Small intestine (tissue), 7 donors: ENCODE results near the gene AKAP9. TPM values are rescaled to one million over a fixed set of nuclear protein-coding genes. Genes with fewer than 3 reads are reported as not detected.
A peak's percentile ranks its signal among the peaks of the same experiment; 100 is the strongest.
"Not testable (repeated sequence)": the region's sequence is repeated elsewhere in the genome, so short reads cannot be mapped to it uniquely, and the experiment has no call there.

Experiments used
- DNase-seq, 2 donors: peaks; one replicate each; pipeline versions ENCODE4 v3.0.0 to v3.0.0-alpha.2; 2013
- FAIRE-seq: peaks from 2 replicates; lab custom pipeline; 2012; peaks lifted over from hg19 to GRCh38; lab: Jason Lieb, UNC
- H3K27ac ChIP-seq, 3 donors: one replicate each; pipeline ENCODE4 v1.5.1; 2013; ENCODE audit warnings: low read length in 2 of 3, mild to moderate bottlenecking in 2 of 3, control low read depth in 1 of 3, inconsistent platforms in 1 of 3, low read depth in 1 of 3, moderate library complexity in 1 of 3
- H3K27me3 ChIP-seq, 3 donors: one replicate each; pipeline ENCODE4 v1.6.1; 2013; ENCODE audit warnings: low read length in 3 of 3, inconsistent platforms in 1 of 3; ENCODE audit not compliant: control insufficient read depth in 3 of 3, insufficient read depth in 3 of 3
- H3K36me3 ChIP-seq, 3 donors: one replicate each; pipeline ENCODE4 v1.6.1; 2013; ENCODE audit warnings: low read length in 3 of 3, inconsistent platforms in 1 of 3, low read depth in 1 of 3, mild to moderate bottlenecking in 1 of 3, moderate library complexity in 1 of 3; ENCODE audit not compliant: control insufficient read depth in 3 of 3, insufficient read depth in 2 of 3
- H3K4me1 ChIP-seq, 3 donors: one replicate each; pipeline ENCODE4 v1.6.1; 2013; ENCODE audit warnings: low read length in 2 of 3, inconsistent platforms in 1 of 3, low read depth in 1 of 3, mild to moderate bottlenecking in 1 of 3, moderate library complexity in 1 of 3; ENCODE audit not compliant: control insufficient read depth in 3 of 3, insufficient read depth in 2 of 3
- H3K4me3 ChIP-seq, 3 donors: one replicate each; pipeline ENCODE4 v1.5.1; 2013; ENCODE audit warnings: low read length in 3 of 3, control low read depth in 1 of 3, inconsistent platforms in 1 of 3, low read depth in 1 of 3, mild to moderate bottlenecking in 1 of 3, moderate library complexity in 1 of 3
- H3K9me3 ChIP-seq, 2 donors: one replicate each; pipeline ENCODE4 v1.6.1; 2013; ENCODE audit warnings: low read depth in 1 of 2, low read length in 1 of 2; ENCODE audit not compliant: control insufficient read depth in 2 of 2, insufficient read depth in 1 of 2
- WGBS, 3 donors: extraction: QIAGEN DNeasy Blood & Tissue Kit; methylation state at CpG; one replicate each; pipeline ENCODE4 v1.1.7; 2013; 5-methylcytosine and 5-hydroxymethylcytosine counted together
- polyA plus RNA-seq, 4 donors: library from polyadenylated mRNA; stranded (reverse) in 3 of 4; unstranded in 1 of 4; fragments of 200-250 nt in 3 of 4; fragments of 120-200 nt in 1 of 4; gene quantifications; one replicate each; pipeline versions ENCODE4 v1.2.1 to v1.2.3, GENCODE V29; 2013
- donor health status: healthy with polysubstance abuse.
- donor health status: control.
- donor health status: control.
- donor health status: Bipolar disorder and iron deficiency.
- donor health status: healthy.

Gene AKAP9
- polyA plus RNA-seq, 4 donors, result 22.1 to 118 (median 60.1) TPM

- H3K4me1 ChIP-seq, FAIRE-seq, H3K27ac ChIP-seq, DNase-seq, H3K9me3 ChIP-seq, H3K27me3 ChIP-seq, H3K4me3 ChIP-seq, H3K36me3 ChIP-seq: not testable (repeated sequence)
- WGBS, 3 donors, result 93 to 94% (median 93%) methylated on average over 46 to 50 of the region's 50 CpGs
Observed at GRCh38 chr7:92143192-92143880, 202.7 kb downstream of the AKAP9 start.

GRCh38 chr7:92149736-92150239 is 209.1 kb downstream of the AKAP9 start:
- Histone ChIP-seq H3K9me3 (no peaks in the 10 kb centered on the region), H3K27ac (no peak overlapping the region), H3K4me1 (no peaks in the 10 kb centered on the region), H3K27me3 (no peaks in the 10 kb centered on the region), H3K4me3 (no peak overlapping the region), H3K36me3 (no peaks in the 10 kb centered on the region)
- DNase-seq (no peak), FAIRE-seq (no peak)
- 90 to 92% (median 92%) methylated on average over 5 of the region's 5 CpGs for WGBS, 3 donors

GRCh38 chr7:92150450-92151017 is 209.9 kb downstream of the AKAP9 start:
- DNase-seq, result no peak
- Histone ChIP-seq H3K27me3 (no peaks in the 10 kb centered on the region), H3K4me1 (no peaks in the 10 kb centered on the region), H3K27ac (no peak overlapping the region), H3K4me3 (no peak overlapping the region), H3K9me3 (no peaks in the 10 kb centered on the region), H3K36me3 (no peaks in the 10 kb centered on the region)
- WGBS, 3 donors, result 65 to 100% (median 78%) methylated on average over 1 of the region's 1 CpG
- FAIRE-seq, result no peak

GRCh38 chr7:92155108-92155739 is 214.6 kb downstream of the AKAP9 start:
- no peak for FAIRE-seq
- H3K4me1 ChIP-seq, result no peaks in the 10 kb centered on the region
- no peak for DNase-seq
- H3K27ac ChIP-seq, result no peak overlapping the region
- H3K9me3 ChIP-seq, result no peaks in the 10 kb centered on the region
- no peaks in the 10 kb centered on the region for H3K36me3 ChIP-seq
- H3K27me3 ChIP-seq, result no peaks in the 10 kb centered on the region
- WGBS, 3 donors, result 89 to 95% (median 94%) methylated on average over 1 of the region's 1 CpG
- no peak overlapping the region for H3K4me3 ChIP-seq

- Histone ChIP-seq H3K4me1 (no peaks in the 10 kb centered on the region), H3K9me3 (no peaks in the 10 kb centered on the region), H3K27me3 (no peaks in the 10 kb centered on the region), H3K4me3 (no peak overlapping the region), H3K27ac (no peak overlapping the region), H3K36me3 (no peaks in the 10 kb centered on the region)
- no peak for FAIRE-seq
- no peak for DNase-seq
Observed at GRCh38 chr7:92156990-92157389, 216.3 kb downstream of the AKAP9 start.

GRCh38 chr7:92158660-92159575 is 218.3 kb downstream of the AKAP9 start:
- no peak overlapping the region for H3K4me3 ChIP-seq
- no peak overlapping the region for H3K27ac ChIP-seq
- FAIRE-seq (no peak), DNase-seq (peak in 1 of 2 donors; percentile 20)
- no peaks in the 10 kb centered on the region for H3K9me3 ChIP-seq
- no peaks in the 10 kb centered on the region for H3K27me3 ChIP-seq
- H3K4me1 ChIP-seq, result no peaks in the 10 kb centered on the region
- H3K36me3 ChIP-seq, result no peaks in the 10 kb centered on the region
- WGBS, 3 donors, result 88 to 93% (median 92%) methylated on average over 3 of the region's 3 CpGs
